ENCODE measurements around the gene CLTA. TPM values are rescaled to one million over a fixed set of nuclear protein-coding genes. Genes with fewer than 3 reads are reported as not detected.
"Not testable (repeated sequence)": the region's sequence is repeated elsewhere in the genome, so short reads cannot be mapped to it uniquely, and the experiment has no call there.

CLTA gene
- total and polyA plus RNA-seq, 2 donors, result 131 to 199 TPM

GRCh38 chr9:36153746-36154145, 37.0 kb upstream of the CLTA start:
- WGBS, result 83% methylated on average over 9 of the region's 9 CpGs
- Histone ChIP-seq H3K36me3 (ENCODE audit: control insufficient read depth in 2 of 2, insufficient read depth in 2 of 2, low read length in 1 of 2) (no peaks in the 10 kb centered on the region), H3K4me3 (ENCODE audit: low read length in 2 of 2) (no peak overlapping the region), H3K27ac (ENCODE audit: low read depth in 1 of 2, low read length in 1 of 2) (no peak overlapping the region), H3K27me3 (ENCODE audit: control insufficient read depth in 2 of 2, insufficient read depth in 1 of 2, low read length in 1 of 2) (no peaks in the 10 kb centered on the region), H3K9me3 (ENCODE audit: control insufficient read depth in 2 of 2, insufficient read depth in 1 of 2, low read length in 1 of 2) (peaks cover 1 to 7% of the 10 kb centered on the region in 2 donors), H3K4me1 (ENCODE audit: control insufficient read depth in 2 of 2, insufficient read depth in 2 of 2, low read length in 2 of 2) (peaks cover 32 to 42% of the 10 kb centered on the region in 2 donors)
- no peak for DNase-seq (ENCODE audit: low read depth in 6 of 9, low spot score in 9 of 9)

GRCh38 chr9:36154331-36154952, 36.3 kb upstream of the CLTA start:
- no peaks in the 10 kb centered on the region for H3K27me3 ChIP-seq (ENCODE audit: control insufficient read depth in 2 of 2, insufficient read depth in 1 of 2, low read length in 1 of 2)
- peaks cover 1 to 7% of the 10 kb centered on the region in 2 donors for H3K9me3 ChIP-seq (ENCODE audit: control insufficient read depth in 2 of 2, insufficient read depth in 1 of 2, low read length in 1 of 2)
- WGBS, result 50% methylated on average over 11 of the region's 11 CpGs
- peak in 1 of 9 donors; percentile 17 for DNase-seq (ENCODE audit: low read depth in 6 of 9, low spot score in 9 of 9)
- no peak overlapping the region for H3K4me3 ChIP-seq (ENCODE audit: low read length in 2 of 2)
- H3K27ac ChIP-seq (ENCODE audit: low read depth in 1 of 2, low read length in 1 of 2), result peak overlapping the region; percentile 52 to 69
- no peaks in the 10 kb centered on the region for H3K36me3 ChIP-seq (ENCODE audit: control insufficient read depth in 2 of 2, insufficient read depth in 2 of 2, low read length in 1 of 2)
- peaks cover 28 to 39% of the 10 kb centered on the region in 2 donors for H3K4me1 ChIP-seq (ENCODE audit: control insufficient read depth in 2 of 2, insufficient read depth in 2 of 2, low read length in 2 of 2)

- H3K4me3 ChIP-seq (ENCODE audit: low read length in 2 of 2), result no peak overlapping the region
- no peaks in the 10 kb centered on the region for H3K27me3 ChIP-seq (ENCODE audit: control insufficient read depth in 2 of 2, insufficient read depth in 1 of 2, low read length in 1 of 2)
- no peaks in the 10 kb centered on the region for H3K36me3 ChIP-seq (ENCODE audit: control insufficient read depth in 2 of 2, insufficient read depth in 2 of 2, low read length in 1 of 2)
- H3K27ac ChIP-seq (ENCODE audit: low read depth in 1 of 2, low read length in 1 of 2), result no peak overlapping the region
- H3K9me3 ChIP-seq (ENCODE audit: control insufficient read depth in 2 of 2, insufficient read depth in 1 of 2, low read length in 1 of 2), result peaks cover 1 to 7% of the 10 kb centered on the region in 2 donors
- WGBS, result 90% methylated on average over 6 of the region's 6 CpGs
- DNase-seq (ENCODE audit: low read depth in 6 of 9, low spot score in 9 of 9), result no peak
- H3K4me1 ChIP-seq (ENCODE audit: control insufficient read depth in 2 of 2, insufficient read depth in 2 of 2, low read length in 2 of 2), result peaks cover 24 to 27% of the 10 kb centered on the region in 2 donors
Observed at GRCh38 chr9:36156116-36156515, 34.6 kb upstream of the CLTA start.

- WGBS, result 89% methylated on average over 2 of the region's 2 CpGs
- Histone ChIP-seq H3K27me3 (ENCODE audit: control insufficient read depth in 2 of 2, insufficient read depth in 1 of 2, low read length in 1 of 2) (no peaks in the 10 kb centered on the region), H3K27ac (ENCODE audit: low read depth in 1 of 2, low read length in 1 of 2) (no peak overlapping the region), H3K4me3 (ENCODE audit: low read length in 2 of 2) (no peak overlapping the region), H3K9me3 (ENCODE audit: control insufficient read depth in 2 of 2, insufficient read depth in 1 of 2, low read length in 1 of 2) (peaks cover 1 to 7% of the 10 kb centered on the region in 2 donors), H3K4me1 (ENCODE audit: control insufficient read depth in 2 of 2, insufficient read depth in 2 of 2, low read length in 2 of 2) (peaks cover 7 to 10% of the 10 kb centered on the region in 2 donors), H3K36me3 (ENCODE audit: control insufficient read depth in 2 of 2, insufficient read depth in 2 of 2, low read length in 1 of 2) (no peaks in the 10 kb centered on the region)
- no peak for DNase-seq (ENCODE audit: low read depth in 6 of 9, low spot score in 9 of 9)
Observed at GRCh38 chr9:36158122-36158521, 32.6 kb upstream of the CLTA start.

GRCh38 chr9:36158917-36159316, 31.8 kb upstream of the CLTA start:
- 97% methylated on average over 7 of the region's 7 CpGs for WGBS
- peaks cover 4 to 14% of the 10 kb centered on the region in 2 donors for H3K4me1 ChIP-seq (ENCODE audit: control insufficient read depth in 2 of 2, insufficient read depth in 2 of 2, low read length in 2 of 2)
- peaks cover 1 to 7% of the 10 kb centered on the region in 2 donors for H3K9me3 ChIP-seq (ENCODE audit: control insufficient read depth in 2 of 2, insufficient read depth in 1 of 2, low read length in 1 of 2)
- DNase-seq (ENCODE audit: low read depth in 6 of 9, low spot score in 9 of 9), result no peak
- H3K27me3 ChIP-seq (ENCODE audit: control insufficient read depth in 2 of 2, insufficient read depth in 1 of 2, low read length in 1 of 2), result no peaks in the 10 kb centered on the region
- H3K4me3 ChIP-seq (ENCODE audit: low read length in 2 of 2), result no peak overlapping the region
- H3K36me3 ChIP-seq (ENCODE audit: control insufficient read depth in 2 of 2, insufficient read depth in 2 of 2, low read length in 1 of 2), result no peaks in the 10 kb centered on the region
- no peak overlapping the region for H3K27ac ChIP-seq (ENCODE audit: low read depth in 1 of 2, low read length in 1 of 2)

GRCh38 chr9:36159509-36159908, 31.2 kb upstream of the CLTA start:
- H3K4me3 ChIP-seq (ENCODE audit: low read length in 2 of 2); DNase-seq (ENCODE audit: low read depth in 6 of 9, low spot score in 9 of 9); H3K9me3 ChIP-seq (ENCODE audit: control insufficient read depth in 2 of 2, insufficient read depth in 1 of 2, low read length in 1 of 2); H3K27ac ChIP-seq (ENCODE audit: low read depth in 1 of 2, low read length in 1 of 2); H3K27me3 ChIP-seq (ENCODE audit: control insufficient read depth in 2 of 2, insufficient read depth in 1 of 2, low read length in 1 of 2); H3K36me3 ChIP-seq (ENCODE audit: control insufficient read depth in 2 of 2, insufficient read depth in 2 of 2, low read length in 1 of 2): not testable (repeated sequence)
- 98% methylated on average over 4 of the region's 4 CpGs for WGBS
- peaks cover 4 to 18% of the 10 kb centered on the region in 2 donors for H3K4me1 ChIP-seq (ENCODE audit: control insufficient read depth in 2 of 2, insufficient read depth in 2 of 2, low read length in 2 of 2)

- H3K27ac ChIP-seq (ENCODE audit: low read depth in 1 of 2, low read length in 1 of 2); H3K36me3 ChIP-seq (ENCODE audit: control insufficient read depth in 2 of 2, insufficient read depth in 2 of 2, low read length in 1 of 2); H3K27me3 ChIP-seq (ENCODE audit: control insufficient read depth in 2 of 2, insufficient read depth in 1 of 2, low read length in 1 of 2); H3K4me3 ChIP-seq (ENCODE audit: low read length in 2 of 2); DNase-seq (ENCODE audit: low read depth in 6 of 9, low spot score in 9 of 9); H3K9me3 ChIP-seq (ENCODE audit: control insufficient read depth in 2 of 2, insufficient read depth in 1 of 2, low read length in 1 of 2): not testable (repeated sequence)
- H3K4me1 ChIP-seq (ENCODE audit: control insufficient read depth in 2 of 2, insufficient read depth in 2 of 2, low read length in 2 of 2), result peaks cover 3 to 20% of the 10 kb centered on the region in 2 donors
- WGBS, result 92% methylated on average over 11 of the region's 11 CpGs
Observed at GRCh38 chr9:36160126-36160525, 30.6 kb upstream of the CLTA start.

- DNase-seq (ENCODE audit: low read depth in 6 of 9, low spot score in 9 of 9), result no peak
- Histone ChIP-seq H3K27me3 (ENCODE audit: control insufficient read depth in 2 of 2, insufficient read depth in 1 of 2, low read length in 1 of 2) (peaks cover 0 to 1% of the 10 kb centered on the region in 2 donors), H3K27ac (ENCODE audit: low read depth in 1 of 2, low read length in 1 of 2) (no peak overlapping the region), H3K4me1 (ENCODE audit: control insufficient read depth in 2 of 2, insufficient read depth in 2 of 2, low read length in 2 of 2) (peaks cover 3 to 21% of the 10 kb centered on the region in 2 donors), H3K36me3 (ENCODE audit: control insufficient read depth in 2 of 2, insufficient read depth in 2 of 2, low read length in 1 of 2) (no peaks in the 10 kb centered on the region), H3K4me3 (ENCODE audit: low read length in 2 of 2) (no peak overlapping the region), H3K9me3 (ENCODE audit: control insufficient read depth in 2 of 2, insufficient read depth in 1 of 2, low read length in 1 of 2) (peaks cover 1 to 5% of the 10 kb centered on the region in 2 donors)
- WGBS, result 98% methylated on average over 2 of the region's 2 CpGs
Observed at GRCh38 chr9:36161187-36161586, 29.5 kb upstream of the CLTA start.

- H3K9me3 ChIP-seq (ENCODE audit: control insufficient read depth in 2 of 2, insufficient read depth in 1 of 2, low read length in 1 of 2), result no peaks in the 10 kb centered on the region
- H3K4me3 ChIP-seq (ENCODE audit: low read length in 2 of 2), result no peak overlapping the region
- H3K36me3 ChIP-seq (ENCODE audit: control insufficient read depth in 2 of 2, insufficient read depth in 2 of 2, low read length in 1 of 2), result no peaks in the 10 kb centered on the region
- WGBS, result 93% methylated on average over 17 of the region's 17 CpGs
- peaks cover 0 to 3% of the 10 kb centered on the region in 2 donors for H3K27me3 ChIP-seq (ENCODE audit: control insufficient read depth in 2 of 2, insufficient read depth in 1 of 2, low read length in 1 of 2)
- peaks cover 3 to 27% of the 10 kb centered on the region in 2 donors for H3K4me1 ChIP-seq (ENCODE audit: control insufficient read depth in 2 of 2, insufficient read depth in 2 of 2, low read length in 2 of 2)
- H3K27ac ChIP-seq (ENCODE audit: low read depth in 1 of 2, low read length in 1 of 2), result no peak overlapping the region
- DNase-seq (ENCODE audit: low read depth in 6 of 9, low spot score in 9 of 9), result no peak
Observed at GRCh38 chr9:36162211-36162738, 28.4 kb upstream of the CLTA start.

All from thymus (tissue), 11 donors.